Measurements from ENCODE around the gene UBE3C. TPM values are rescaled to one million over a fixed set of nuclear protein-coding genes. Genes with fewer than 3 reads are reported as not detected.

UBE3C gene
- total and polyA plus RNA-seq, 9 of the 15 experiments (the other 6 are each of a cell fraction or from before 2014, with no cell fraction given): 9.6 to 91.7 (median 75.4) TPM

- TF ChIP-seq TBP (optimal IDR thresholded peaks at IDR 0.05; ENCODE audit: low read depth, low read length) (no peak), RBM39 (optimal IDR thresholded peaks at IDR 0.05; ENCODE audit: low read depth, low read length) (no peak), TAF7 (tag; IDR thresholded peaks at IDR 0.05) (no peak), MTA1 (IDR thresholded peaks at IDR 0.05; ENCODE audit: borderline replicate concordance) (no peak), SAFB (IDR thresholded peaks at IDR 0.05; ENCODE audit: borderline replicate concordance, low read depth, low read length) (no peak), ARID1B (IDR thresholded peaks at IDR 0.05) (no peak)
- TF ChIP-seq, protein P1, sequence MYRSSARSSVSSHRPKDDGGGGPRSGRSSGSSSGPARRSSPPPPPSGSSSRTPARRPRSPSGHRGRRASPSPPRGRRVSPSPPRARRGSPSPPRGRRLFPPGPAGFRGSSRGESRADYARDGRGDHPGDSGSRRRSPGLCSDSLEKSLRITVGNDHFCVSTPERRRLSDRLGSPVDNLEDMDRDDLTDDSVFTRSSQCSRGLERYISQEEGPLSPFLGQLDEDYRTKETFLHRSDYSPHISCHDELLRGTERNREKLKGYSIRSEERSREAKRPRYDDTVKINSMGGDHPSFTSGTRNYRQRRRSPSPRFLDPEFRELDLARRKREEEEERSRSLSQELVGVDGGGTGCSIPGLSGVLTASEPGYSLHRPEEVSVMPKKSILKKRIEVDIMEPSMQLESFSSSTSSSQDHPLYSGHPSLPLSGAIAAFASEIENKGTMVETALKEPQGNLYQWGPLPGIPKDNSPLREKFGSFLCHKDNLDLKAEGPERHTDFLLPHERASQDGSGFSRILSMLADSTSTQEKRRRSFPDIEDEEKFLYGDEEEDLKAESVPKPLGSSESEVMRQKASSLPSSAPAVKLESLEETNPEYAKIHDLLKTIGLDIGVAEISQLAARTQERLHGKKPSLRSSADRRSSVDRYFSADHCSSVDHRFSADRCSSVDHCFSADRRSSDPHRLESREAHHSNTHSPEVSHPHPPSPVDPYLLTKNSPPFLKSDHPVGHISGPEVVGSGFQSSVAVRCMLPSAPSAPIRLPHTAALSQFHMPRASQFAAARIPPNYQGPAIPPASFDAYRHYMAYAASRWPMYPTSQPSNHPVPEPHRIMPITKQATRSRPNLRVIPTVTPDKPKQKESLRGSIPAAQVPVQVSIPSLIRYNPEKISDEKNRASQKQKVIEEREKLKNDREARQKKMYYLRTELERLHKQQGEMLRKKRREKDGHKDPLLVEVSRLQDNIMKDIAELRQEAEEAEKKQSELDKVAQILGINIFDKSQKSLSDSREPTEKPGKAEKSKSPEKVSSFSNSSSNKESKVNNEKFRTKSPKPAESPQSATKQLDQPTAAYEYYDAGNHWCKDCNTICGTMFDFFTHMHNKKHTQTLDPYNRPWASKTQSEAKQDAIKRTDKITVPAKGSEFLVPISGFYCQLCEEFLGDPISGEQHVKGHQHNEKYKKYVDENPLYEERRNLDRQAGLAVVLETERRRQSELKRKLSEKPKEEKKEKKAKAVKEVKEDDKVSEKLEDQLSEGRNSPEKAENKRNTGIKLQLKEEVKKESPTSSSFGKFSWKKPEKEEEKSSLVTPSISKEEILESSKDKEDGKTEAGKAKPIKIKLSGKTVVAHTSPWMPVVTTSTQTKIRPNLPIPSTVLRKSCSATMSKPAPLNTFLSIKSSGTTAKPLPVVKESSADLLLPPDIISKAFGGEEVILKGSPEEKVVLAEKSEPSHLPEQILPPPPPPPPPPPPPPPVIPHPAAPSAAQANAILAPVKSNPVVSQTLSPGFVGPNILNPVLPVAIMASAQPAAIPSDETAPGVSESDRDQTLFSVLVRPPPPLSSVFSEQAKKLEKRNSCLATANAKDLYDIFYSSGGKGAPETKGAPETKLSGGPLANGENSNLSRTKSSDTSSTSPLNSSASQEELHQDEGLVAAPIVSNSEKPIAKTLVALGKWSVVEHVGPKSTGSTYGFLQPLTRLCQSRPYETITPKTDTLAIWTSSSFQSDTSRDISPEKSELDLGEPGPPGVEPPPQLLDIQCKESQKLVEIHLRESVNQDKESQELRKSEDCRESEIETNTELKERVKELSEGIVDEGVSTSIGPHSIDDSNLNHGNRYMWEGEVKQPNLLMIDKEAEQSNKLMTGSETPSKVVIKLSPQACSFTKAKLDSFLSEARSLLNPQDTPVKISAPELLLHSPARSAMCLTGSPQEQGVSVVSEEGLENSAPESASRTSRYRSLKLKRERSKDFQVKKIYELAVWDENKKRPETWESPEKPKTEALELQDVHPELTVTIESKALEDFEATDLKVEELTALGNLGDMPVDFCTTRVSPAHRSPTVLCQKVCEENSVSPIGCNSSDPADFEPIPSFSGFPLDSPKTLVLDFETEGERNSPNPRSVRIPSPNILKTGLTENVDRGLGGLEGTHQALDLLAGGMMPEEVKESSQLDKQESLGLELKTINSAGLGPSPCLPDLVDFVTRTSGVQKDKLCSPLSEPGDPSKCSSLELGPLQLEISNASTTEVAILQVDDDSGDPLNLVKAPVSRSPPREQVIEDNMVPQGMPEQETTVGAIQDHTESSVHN (IDR thresholded peaks at IDR 0.05; ENCODE audit: borderline replicate concordance in 1 of 2, low read depth in 1 of 2): no peak
Measured at GRCh38 chr7:157204134-157204533, 65.4 kb downstream of the UBE3C start (continued).

Data from K562 (cell line).